Tibial artery (tissue), 4 donors: ENCODE data around the gene EMP3.
"Not testable (repeated sequence)": the region's sequence is repeated elsewhere in the genome, so short reads cannot be mapped to it uniquely, and the experiment has no call there.

Experiments
- DNase-seq, 2 donors: peaks; one replicate each; pipeline ENCODE4 v3.0.0-alpha.2; 2019
- H3K27ac ChIP-seq, 2 donors: fragments of 200-600 bp; sonication (generic) in 1 of 2; 1 replicate in 1 of 2; 2 replicates in 1 of 2; pipeline ENCODE4 v1.5.1; 2018 to 2019; ENCODE audit warnings: mild to moderate bottlenecking in 1 of 2
- H3K27me3 ChIP-seq, 2 donors: fragments of 200-600 bp; sonication (generic) in 1 of 2; one replicate each; pipeline versions ENCODE4 v1.5.1 to v1.6.0; 2016 to 2019
- H3K36me3 ChIP-seq, 3 donors: fragments of 200-600 bp; sonication (generic) in 2 of 3; one replicate each; pipeline ENCODE4 v1.5.1; 2016 to 2019; ENCODE audit warnings: mild to moderate bottlenecking in 2 of 3
- H3K4me1 ChIP-seq, 4 donors: fragments of 200-600 bp; sonication (generic) in 2 of 4; 1 replicate in 3 of 4; 2 replicates in 1 of 4; pipeline ENCODE4 v1.5.1; 2016 to 2019
- H3K4me3 ChIP-seq, 2 donors: fragments of 200-600 bp; sonication (generic) in 1 of 2; 1 replicate in 1 of 2; 2 replicates in 1 of 2; pipeline ENCODE4 v1.5.1; 2018 to 2019; ENCODE audit warnings: mild to moderate bottlenecking in 2 of 2
- H3K9me3 ChIP-seq, 3 donors: fragments of 200-600 bp; sonication (generic) in 1 of 3; one replicate each; pipeline ENCODE4 v1.5.1; 2016 to 2019
- intact Hi-C: fragments of 100-400 bp; cut with DNase I; formaldehyde crosslinking; loops from one replicate; pipeline ENCODE4 v1.15.0; 2023; ENCODE audit warnings: low total_unique reads
- TF ChIP-seq, protein P1 (sequence below), 2 experiments: fragments of 200-600 bp in 1 of 2; fragments of 450-650 bp in 1 of 2; IDR thresholded peaks; one replicate each; pipeline ENCODE4 v1.5.1; 2017 to 2019; ENCODE audit warnings: antibody characterized with exemption in 2 of 2, mild to moderate bottlenecking in 1 of 2, moderate library complexity in 1 of 2

EMP3 gene

DNA sequence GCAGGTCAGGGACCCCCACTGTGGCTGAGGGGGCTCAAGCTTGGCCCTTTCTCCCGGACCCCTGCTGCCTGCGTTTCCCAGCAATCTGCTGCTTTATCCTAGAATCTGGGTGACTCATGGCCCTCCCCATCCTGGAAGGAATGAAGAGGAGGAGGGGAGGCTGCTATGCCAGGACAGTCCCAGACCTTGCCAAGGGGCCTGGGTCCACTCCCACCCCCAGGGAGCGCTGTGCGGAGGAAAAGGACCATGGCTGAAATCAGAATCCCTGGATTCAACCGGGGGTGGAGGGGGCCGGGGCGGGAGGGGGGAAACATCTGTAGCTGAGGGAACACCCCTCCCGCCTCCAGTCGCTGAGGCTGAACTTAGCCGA, 35.0 kb upstream of the EMP3 start:
- Histone ChIP-seq H3K36me3 (peaks cover 0 to 4% (median 0%) of the 10 kb centered on the region in 3 donors), H3K4me3 (peak overlapping the region; percentile 31 to 51), H3K4me1 (peaks cover 0 to 14% (median 10%) of the 10 kb centered on the region in 4 donors), H3K27me3 (peaks cover 0 to 21% of the 10 kb centered on the region in 2 donors), H3K27ac (no peak overlapping the region), H3K9me3 (peaks cover 0 to 7% (median 0%) of the 10 kb centered on the region in 3 donors)
- TF ChIP-seq, protein P1, sequence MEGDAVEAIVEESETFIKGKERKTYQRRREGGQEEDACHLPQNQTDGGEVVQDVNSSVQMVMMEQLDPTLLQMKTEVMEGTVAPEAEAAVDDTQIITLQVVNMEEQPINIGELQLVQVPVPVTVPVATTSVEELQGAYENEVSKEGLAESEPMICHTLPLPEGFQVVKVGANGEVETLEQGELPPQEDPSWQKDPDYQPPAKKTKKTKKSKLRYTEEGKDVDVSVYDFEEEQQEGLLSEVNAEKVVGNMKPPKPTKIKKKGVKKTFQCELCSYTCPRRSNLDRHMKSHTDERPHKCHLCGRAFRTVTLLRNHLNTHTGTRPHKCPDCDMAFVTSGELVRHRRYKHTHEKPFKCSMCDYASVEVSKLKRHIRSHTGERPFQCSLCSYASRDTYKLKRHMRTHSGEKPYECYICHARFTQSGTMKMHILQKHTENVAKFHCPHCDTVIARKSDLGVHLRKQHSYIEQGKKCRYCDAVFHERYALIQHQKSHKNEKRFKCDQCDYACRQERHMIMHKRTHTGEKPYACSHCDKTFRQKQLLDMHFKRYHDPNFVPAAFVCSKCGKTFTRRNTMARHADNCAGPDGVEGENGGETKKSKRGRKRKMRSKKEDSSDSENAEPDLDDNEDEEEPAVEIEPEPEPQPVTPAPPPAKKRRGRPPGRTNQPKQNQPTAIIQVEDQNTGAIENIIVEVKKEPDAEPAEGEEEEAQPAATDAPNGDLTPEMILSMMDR (IDR thresholded peaks at IDR 0.05) = no peak
- intact Hi-C loops = loop anchor here (1.0 kb wide), 1 partner anchor 23 kb away; no protein-coding TSS in a partner anchor
- no peak for DNase-seq

DNA sequence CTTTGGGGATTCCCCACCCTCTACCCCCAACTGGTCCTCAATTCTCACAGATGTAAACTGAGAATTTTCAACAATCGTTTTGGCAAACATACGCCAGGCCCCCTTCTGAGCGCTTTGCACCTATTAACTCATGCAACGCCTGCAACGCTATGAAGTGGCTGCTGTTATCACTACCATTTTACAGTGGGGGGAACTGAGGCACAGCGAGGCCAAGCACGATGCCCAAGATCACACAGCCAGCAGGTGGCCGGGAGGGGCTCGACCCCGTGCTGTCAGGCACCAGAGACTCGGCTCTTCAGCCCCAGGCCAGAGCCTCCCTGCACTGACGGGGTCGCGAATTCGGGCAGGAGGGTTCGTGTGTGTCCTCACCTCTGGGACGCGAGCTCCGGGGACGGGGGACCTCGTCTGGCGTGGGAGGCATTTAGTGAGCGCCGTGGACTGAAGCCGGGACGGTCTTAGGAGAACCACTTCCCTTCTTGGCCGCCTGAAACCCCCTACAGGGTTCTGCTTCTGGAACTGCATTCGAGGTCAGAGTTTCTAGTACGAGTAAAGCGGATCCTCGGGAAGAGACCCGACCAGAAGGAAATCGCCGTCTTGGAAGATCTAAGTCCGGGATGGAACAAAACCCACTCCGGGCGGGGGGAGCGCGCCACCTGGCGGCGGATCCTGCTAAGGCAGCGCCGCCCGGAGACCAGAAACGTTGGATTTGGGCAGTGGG, 34.4 kb upstream of the EMP3 start:
- Histone ChIP-seq H3K27ac (no peak overlapping the region), H3K9me3 (peaks cover 0 to 7% (median 0%) of the 10 kb centered on the region in 3 donors), H3K36me3 (peaks cover 0 to under 1% (median 0%) of the 10 kb centered on the region in 3 donors), H3K4me1 (peaks cover 0 to 14% (median 10%) of the 10 kb centered on the region in 4 donors), H3K4me3 (peak overlapping the region; percentile 31 to 51), H3K27me3 (peaks cover 0 to 27% of the 10 kb centered on the region in 2 donors)
- peak; percentile 75 to 85 for DNase-seq
- TF ChIP-seq, protein P1 (IDR thresholded peaks at IDR 0.05) = peak; percentile 93 to 98
- intact Hi-C loops = loop anchor here (1.0 kb wide), 1 partner anchor 24 kb away; no protein-coding TSS in a partner anchor

DNA sequence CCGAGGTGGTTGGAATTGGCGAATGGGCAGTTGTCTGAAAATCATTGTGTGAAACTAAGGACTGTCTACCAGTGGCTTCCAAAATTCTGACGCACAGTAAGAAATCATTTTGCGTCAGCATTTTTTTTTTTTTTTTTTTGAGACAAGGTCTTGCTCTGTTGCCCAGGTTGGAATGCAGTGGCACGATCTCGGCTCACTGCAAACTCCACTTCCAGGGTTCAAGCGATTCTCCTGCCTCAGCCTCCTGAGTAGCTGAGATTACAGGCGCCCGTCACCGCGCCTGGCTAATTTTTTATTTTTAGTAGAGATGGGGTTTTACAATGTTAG, 33.9 kb upstream of the EMP3 start:
- H3K27me3 ChIP-seq = peaks cover 0 to 27% of the 10 kb centered on the region in 2 donors
- H3K27ac ChIP-seq, H3K9me3 ChIP-seq, intact Hi-C loops, H3K36me3 ChIP-seq, DNase-seq: not testable (repeated sequence)
- H3K4me3 ChIP-seq = peak overlapping the region in 1 of 2 donors; percentile 51
- peaks cover 0 to 14% (median 10%) of the 10 kb centered on the region in 4 donors for H3K4me1 ChIP-seq

DNA sequence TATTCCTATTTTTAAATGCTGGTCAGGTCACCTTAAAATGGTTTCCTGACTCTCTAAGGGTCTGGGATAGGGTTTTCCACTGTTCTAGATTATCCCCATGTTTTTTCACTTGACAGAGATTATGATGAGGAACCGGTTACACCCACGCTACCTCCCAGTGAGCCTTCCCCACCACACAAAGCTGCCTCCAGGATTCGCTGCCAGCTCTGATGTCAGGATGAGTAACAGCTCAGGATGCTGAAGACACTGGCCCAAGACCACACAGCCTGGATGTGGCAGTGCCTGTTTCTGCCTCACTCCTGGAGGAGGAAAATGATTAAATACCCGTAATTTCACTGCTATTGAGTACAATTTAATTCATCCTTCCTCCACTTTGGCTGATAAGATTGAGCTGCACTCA, 32.6 kb upstream of the EMP3 start:
- no peak for DNase-seq
- TF ChIP-seq, protein P1 (IDR thresholded peaks at IDR 0.05) = no peak
- H3K9me3 ChIP-seq = no peaks in the 10 kb centered on the region
- no peak overlapping the region for H3K4me3 ChIP-seq
- peaks cover 0 to 14% (median 10%) of the 10 kb centered on the region in 4 donors for H3K4me1 ChIP-seq
- intact Hi-C loops = no loop called here
- H3K36me3 ChIP-seq = no peaks in the 10 kb centered on the region
- no peak overlapping the region for H3K27ac ChIP-seq
- H3K27me3 ChIP-seq = peaks cover 0 to 27% of the 10 kb centered on the region in 2 donors

DNA sequence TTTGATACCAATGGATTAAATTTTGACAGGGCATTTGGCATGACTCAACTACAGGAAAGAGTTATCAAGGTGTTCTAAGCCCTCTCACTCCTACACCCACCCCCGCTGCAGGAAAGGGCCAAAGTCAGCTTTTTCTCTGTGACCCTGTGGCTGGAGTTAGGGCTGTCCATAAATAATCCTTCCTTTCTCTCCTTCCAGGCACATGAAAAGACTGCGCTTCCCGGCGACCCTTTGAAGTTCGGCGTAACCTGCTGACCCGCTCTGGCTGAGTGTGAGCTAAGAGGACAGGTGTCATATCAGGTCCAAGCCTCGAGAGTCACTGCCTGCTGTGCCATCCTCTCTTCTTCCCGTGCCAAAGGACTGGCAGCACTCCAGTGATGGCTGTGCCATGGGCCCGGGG, 29.9 kb upstream of the EMP3 start:
- H3K27ac ChIP-seq = no peak overlapping the region
- peaks cover 0 to 12% (median 8%) of the 10 kb centered on the region in 4 donors for H3K4me1 ChIP-seq
- no peaks in the 10 kb centered on the region for H3K9me3 ChIP-seq
- no peak overlapping the region for H3K4me3 ChIP-seq
- intact Hi-C loops = no loop called here
- TF ChIP-seq, protein P1 (IDR thresholded peaks at IDR 0.05) = no peak
- no peak for DNase-seq
- peaks cover 0 to 23% of the 10 kb centered on the region in 2 donors for H3K27me3 ChIP-seq
- H3K36me3 ChIP-seq = no peaks in the 10 kb centered on the region

DNA sequence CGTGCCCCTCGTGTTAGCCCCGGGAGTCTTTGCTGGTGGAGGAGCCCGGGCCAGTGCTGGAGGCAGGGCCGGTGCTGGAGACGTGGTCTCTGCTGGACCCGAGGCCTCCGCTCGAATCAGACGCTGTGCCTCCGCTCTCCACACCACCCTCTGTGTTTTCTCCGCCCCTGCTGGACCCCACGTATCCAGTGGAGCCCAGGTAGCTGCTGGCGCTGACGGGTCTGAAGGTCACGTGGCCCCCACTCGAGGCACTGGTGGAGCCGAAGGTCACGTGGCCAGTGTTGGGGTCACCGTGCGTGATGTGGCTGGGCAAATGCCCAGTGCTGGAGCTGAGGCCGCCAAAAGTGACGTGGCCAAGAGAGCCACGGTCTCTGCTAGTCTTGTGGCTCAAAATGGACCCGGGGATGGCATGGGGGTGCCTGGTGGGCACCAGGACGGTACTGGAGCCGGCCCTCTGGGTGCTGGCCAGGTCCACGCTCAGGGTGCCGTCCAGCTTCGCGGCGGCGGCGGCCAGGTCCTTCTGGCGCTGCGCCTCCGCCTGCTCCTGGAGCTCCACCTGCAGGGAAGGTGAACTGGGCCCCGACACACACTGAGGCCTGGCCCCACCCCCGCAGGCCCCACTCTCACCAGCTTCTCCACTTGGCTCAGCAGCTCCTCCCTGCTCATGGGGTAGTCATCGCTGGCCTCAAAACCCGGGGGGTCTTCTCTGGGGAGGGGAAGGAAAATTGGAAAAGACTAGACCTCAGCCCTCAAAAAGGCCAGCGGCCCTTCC, 28.2 kb upstream of the EMP3 start:
- Histone ChIP-seq H3K27ac (no peak overlapping the region), H3K36me3 (no peaks in the 10 kb centered on the region), H3K4me3 (no peak overlapping the region), H3K27me3 (peaks cover 0 to 17% of the 10 kb centered on the region in 2 donors), H3K4me1 (no peaks in the 10 kb centered on the region), H3K9me3 (no peaks in the 10 kb centered on the region)
- intact Hi-C loops = no loop called here
- TF ChIP-seq, protein P1 (IDR thresholded peaks at IDR 0.05) = no peak
- no peak for DNase-seq
